HepG2 (cell line): ENCODE data around the gene TULP4. TPM values are rescaled to one million over a fixed set of nuclear protein-coding genes. Genes with fewer than 3 reads are reported as not detected.

ENCODE experiments used
- ATAC-seq: fragments of 200-7000 bp; cut with Tn5 transposase; 3 replicates; pipeline ENCODE4 v1.9.1; 2020; ENCODE audit warnings: mild to moderate bottlenecking, moderate library complexity
- BruUV-seq: library from RNA; stranded (reverse); fragments of 400-500 nt; replicated peaks from 2 replicates; lab custom pipeline; 2021; lab: Mats Ljungman, UMichigan
- CTCF ChIA-PET: fragments of 300-600 bp; formaldehyde crosslinking; extraction: SDS; loops from one replicate; lab custom pipeline; 2021; ENCODE audit warnings: low total read pairs, inconsistent platforms, low intra/inter-chr PET ratio; lab: Yijun Ruan, JAX
- POLR2A ChIA-PET: fragments of 350-600 bp; sonication (Branson Sonifier 250); formaldehyde crosslinking; loops from one replicate; lab custom pipeline; 2020; ENCODE audit warnings: antibody characterized with exemption, inconsistent platforms; lab: Yijun Ruan, JAX
- DNase-seq: peaks from one replicate; pipeline ENCODE4 v3.0.0-alpha.2; 2015; ENCODE audit warnings: low spot score
- FAIRE-seq: peaks from 3 replicates; lab custom pipeline; 2011; peaks lifted over from hg19 to GRCh38; lab: Jason Lieb, UNC
- H2AFZ ChIP-seq: one replicate; pipeline ENCODE4 v1.6.1; 2011; ENCODE audit warnings: low read length, inconsistent platforms
- H3K27ac ChIP-seq: fragments of 300-600 bp; 3 replicates; pipeline ENCODE4 v1.8.0; 2011; ENCODE audit warnings: mixed run types, mild to moderate bottlenecking, mixed read lengths, low read length, inconsistent platforms; ENCODE audit not compliant: insufficient read depth; ENCODE audit errors: extremely low read length
- H3K27me3 ChIP-seq, 2 experiments: fragments of 200-600 bp in 1 of 2; 2 replicates in 1 of 2; 3 replicates in 1 of 2; pipeline versions ENCODE4 v1.6.0 to v1.8.0; 2011; ENCODE audit warnings: low read length in 2 of 2, mild to moderate bottlenecking in 2 of 2, moderate library complexity in 2 of 2, inconsistent platforms in 1 of 2; ENCODE audit not compliant: insufficient read depth in 2 of 2, control insufficient read depth in 1 of 2
- H3K36me3 ChIP-seq, 2 experiments: fragments of 200-600 bp in 1 of 2; replicated peaks in 1 of 2; 2 replicates in 1 of 2; 3 replicates in 1 of 2; pipeline versions ENCODE4 v1.5.1 to v1.8.0; 2011; ENCODE audit warnings: low read length in 2 of 2, inconsistent platforms in 1 of 2; ENCODE audit not compliant: insufficient read depth in 2 of 2, control insufficient read depth in 1 of 2
- H3K4me1 ChIP-seq: 2 replicates; pipeline ENCODE4 v1.5.1; 2012; ENCODE audit warnings: low read length, inconsistent platforms; ENCODE audit not compliant: insufficient read depth
- H3K4me2 ChIP-seq: 2 replicates; pipeline ENCODE4 v1.6.0; 2011; ENCODE audit warnings: low read depth, low read length, inconsistent platforms
- H3K4me3 ChIP-seq, 3 experiments: fragments of 200-600 bp in 1 of 3; sonication (generic), shearing (Covaris generic) in 1 of 3; replicated peaks in 1 of 3; 2 replicates each; pipeline ENCODE4 v1.5.1; 2011 to 2016; ENCODE audit warnings: low read length in 3 of 3, inconsistent platforms in 2 of 3, low read depth in 2 of 3, mild to moderate bottlenecking in 2 of 3, control low read depth in 1 of 3, mixed read lengths in 1 of 3; ENCODE audit not compliant: insufficient read depth in 1 of 3
- H3K79me2 ChIP-seq: one replicate; pipeline ENCODE4 v1.6.1; 2011; ENCODE audit warnings: low read length, inconsistent platforms; ENCODE audit not compliant: insufficient read depth
- H3K9ac ChIP-seq: 2 replicates; pipeline ENCODE4 v1.6.0; 2011; ENCODE audit warnings: mild to moderate bottlenecking, low read depth, low read length, inconsistent platforms; ENCODE audit not compliant: insufficient read depth
- H3K9me3 ChIP-seq: 2 replicates; pipeline ENCODE4 v1.5.1; 2012; ENCODE audit warnings: mild to moderate bottlenecking, low read length
- H4K20me1 ChIP-seq: 2 replicates; pipeline ENCODE4 v1.6.0; 2011; ENCODE audit warnings: inconsistent platforms, mild to moderate bottlenecking, low read length, moderate library complexity; ENCODE audit not compliant: insufficient read depth
- CEBPB ChIP-seq: IDR thresholded peaks from 2 replicates; pipeline ENCODE4 v1.6.1; 2011; ENCODE audit warnings: low read depth, low read length, improper control_type of control experiment, borderline replicate concordance
- CEBPG ChIP-seq: IDR thresholded peaks from 2 replicates; pipeline ENCODE4 v1.6.1; 2016
- ISL2 ChIP-seq: sonication (generic); formaldehyde crosslinking; IDR thresholded peaks from 2 replicates; pipeline ENCODE4 v1.5.0; 2020; ENCODE audit warnings: missing genetic modification reagents
- MTA3 ChIP-seq: sonication (generic); formaldehyde crosslinking; IDR thresholded peaks from 2 replicates; pipeline ENCODE4 v1.4.0; 2020; ENCODE audit warnings: missing genetic modification reagents
- MYPOP ChIP-seq: sonication (generic); formaldehyde crosslinking; IDR thresholded peaks from 2 replicates; pipeline ENCODE4 v1.8.1; 2023; ENCODE audit warnings: mild to moderate bottlenecking, moderate library complexity, missing genetic modification reagents
- PHF20 ChIP-seq: sonication (generic); formaldehyde crosslinking; IDR thresholded peaks from 2 replicates; pipeline ENCODE4 v1.5.0; 2020; ENCODE audit warnings: mild to moderate bottlenecking, missing genetic modification reagents
- TBL1XR1 ChIP-seq: fragments of 150-350 bp; IDR thresholded peaks from 2 replicates; pipeline ENCODE4 v1.6.1; 2014; ENCODE audit warnings: borderline replicate concordance, low read length; ENCODE audit not compliant: partially characterized antibody
- THRA ChIP-seq: sonication (generic); formaldehyde crosslinking; IDR thresholded peaks from 2 replicates; pipeline ENCODE4 v1.4.0; 2020; ENCODE audit warnings: missing genetic modification reagents, borderline replicate concordance
- ZNF232 ChIP-seq: sonication (generic); formaldehyde crosslinking; IDR thresholded peaks from 2 replicates; pipeline ENCODE4 v1.4.0; 2020; ENCODE audit warnings: missing genetic modification reagents, borderline replicate concordance
- ZNF317 ChIP-seq: sonication (generic); formaldehyde crosslinking; IDR thresholded peaks from 2 replicates; pipeline ENCODE4 v1.5.0; 2020; ENCODE audit warnings: mild to moderate bottlenecking, missing genetic modification reagents
- ZNF562 ChIP-seq: sonication (generic); formaldehyde crosslinking; IDR thresholded peaks from 2 replicates; pipeline ENCODE4 v1.8.0; 2022; ENCODE audit warnings: missing genetic modification reagents, borderline replicate concordance
- ZNF747 ChIP-seq: sonication (generic); formaldehyde crosslinking; IDR thresholded peaks from 2 replicates; pipeline ENCODE4 v1.8.1; 2023; ENCODE audit warnings: missing genetic modification reagents, mild to moderate bottlenecking, borderline replicate concordance
- WGBS: methylation state at CpG from one replicate; pipeline ENCODE4 v1.1.6; 2017; ENCODE audit warnings: low lambda C conversion rate; 5-methylcytosine and 5-hydroxymethylcytosine counted together
- in situ Hi-C: cut with HindIII; loops from 2 replicates; pipeline ENCODE4 v1.10.0; 2017; ENCODE audit warnings: low pct_unique_long_range_greater_than_20kb; ENCODE audit not compliant: extremely low pct_ligation_motif_present
- intact Hi-C: fragments of 100-400 bp; cut with micrococcal nuclease; formaldehyde crosslinking; loops from one replicate; pipeline ENCODE4 v1.10.0; 2022; ENCODE audit not compliant: unreplicated experiment
- polyA plus RNA-seq, 8 experiments: library from polyadenylated mRNA; depleted of rRNA in 3 of 8; stranded (reverse) in 7 of 8; unstranded in 1 of 8; fragments of >200 nt; fragmentation: Illumina TruSeq in 4 of 8; extraction: Trizol in 4 of 8; gene quantifications; 2 replicates each; pipeline versions ENCODE4 v1.2.1 to v1.2.3, GENCODE V29; 2011 to 2016; ENCODE audit warnings: low read depth in 4 of 8, missing spikeins in 1 of 8, mixed read lengths in 1 of 8; ENCODE audit not compliant: insufficient read depth in 1 of 8
- total RNA-seq, 5 experiments: library from RNA; depleted of rRNA; stranded (reverse); fragments of >200 nt; fragmentation: Illumina TruSeq; extraction: Trizol; gene quantifications; 2 replicates each; pipeline ENCODE4 v1.2.3, GENCODE V29; 2016; ENCODE audit warnings: low read depth in 1 of 5
- TF ChIP-seq, protein P1 (sequence below): sonication (generic); formaldehyde crosslinking; IDR thresholded peaks from 2 replicates; pipeline ENCODE4 v1.4.0; 2020; ENCODE audit warnings: missing genetic modification reagents, borderline replicate concordance

TULP4 gene
- total and polyA plus RNA-seq, 2 of the 13 experiments (the other 11 are each of a cell fraction or from before 2014, with no cell fraction given): 21.1 to 122 TPM

DNA sequence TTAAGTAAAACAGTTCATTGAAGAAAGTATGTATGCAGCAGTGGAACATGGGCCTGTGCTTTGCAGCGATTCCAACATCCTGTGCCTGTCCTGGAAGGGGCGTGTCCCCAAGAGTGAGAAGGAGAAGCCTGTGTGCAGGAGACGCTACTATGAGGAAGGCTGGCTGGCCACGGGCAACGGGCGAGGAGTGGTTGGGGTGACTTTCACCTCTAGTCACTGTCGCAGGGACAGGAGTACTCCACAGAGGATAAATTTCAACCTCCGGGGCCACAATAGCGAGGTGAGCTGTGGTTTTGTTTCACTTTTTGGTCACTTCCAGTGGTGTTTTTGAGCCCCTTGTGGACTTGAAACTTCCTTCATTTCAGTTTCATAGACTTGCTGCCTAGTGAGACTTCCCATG lies 1.7 kb downstream of the TULP4 start (continued):
- no peak for TF ChIP-seq THRA (CRISPR knock-in tag)

DNA sequence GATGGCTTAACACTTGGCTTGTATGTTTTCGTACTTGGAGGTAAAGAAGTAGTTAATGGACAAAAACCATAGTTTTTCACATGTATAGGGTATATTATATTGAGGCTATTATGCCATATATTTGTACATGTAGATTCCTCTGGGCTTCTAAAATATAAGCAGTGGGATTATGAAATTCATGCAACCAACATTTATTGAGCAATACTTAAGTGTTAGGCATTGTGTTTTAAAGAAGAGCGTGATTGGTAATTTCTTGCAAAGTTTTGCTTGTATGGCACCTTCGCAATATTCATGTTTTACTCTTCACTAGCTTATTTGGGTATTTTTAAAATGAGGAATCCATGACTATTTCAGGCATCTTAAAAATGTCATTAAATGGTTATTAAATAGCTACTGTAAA lies 2.5 kb downstream of the TULP4 start:
- Histone ChIP-seq H3K4me2 (no peak overlapping the region), H4K20me1 (no peaks in the 10 kb centered on the region), H3K27me3 (no peaks in the 10 kb centered on the region; a peak in 1 of 5 replicates), H3K36me3 (peaks cover 22 to 58% of the 10 kb centered on the region in 2 experiments), H3K9me3 (no peaks in the 10 kb centered on the region), H2AFZ (no peak overlapping the region), H3K79me2 (peaks cover 30% of the 10 kb centered on the region), H3K9ac (no peak overlapping the region), H3K4me3 (no peak overlapping the region), H3K4me1 (no peaks in the 10 kb centered on the region), H3K27ac (no peak overlapping the region)
- FAIRE-seq: no peak
- POLR2A ChIA-PET: no interaction called here
- CTCF ChIA-PET: no interaction called here
- in situ Hi-C loops (no loop called here), intact Hi-C loops (no loop called here)
- no peak for ATAC-seq
- 98% methylated on average over 3 of the region's 3 CpGs for WGBS
- BruUV-seq: no TSS peak
- DNase-seq: no peak
- TF ChIP-seq TBL1XR1 (no peak), ZNF232 (CRISPR knock-in tag) (no peak), CEBPB (peak; percentile 73; the same call in 1 of the 2 replicates), CEBPG (CRISPR knock-in tag) (0 out of 2 replicates have a peak, but pooled peaks have one; percentile 30)

GRCh38 chr6:158316022-158316421 lies 3.8 kb downstream of the TULP4 start:
- peaks cover 39% of the 10 kb centered on the region for H3K79me2 ChIP-seq
- peaks cover 22 to 61% of the 10 kb centered on the region in 2 experiments for H3K36me3 ChIP-seq
- FAIRE-seq: no peak
- ChIA-PET CTCF (no interaction called here), POLR2A (no interaction called here)
- no peak for DNase-seq
- no peak overlapping the region for H3K9ac ChIP-seq
- no peaks in the 10 kb centered on the region for H3K27me3 ChIP-seq
- no peak overlapping the region for H3K27ac ChIP-seq
- H3K9me3 ChIP-seq: no peaks in the 10 kb centered on the region
- in situ Hi-C loops: no loop called here
- 73% methylated on average over 3 of the region's 3 CpGs for WGBS
- H3K4me3 ChIP-seq: no peak overlapping the region
- H3K4me1 ChIP-seq: peaks cover 8% of the 10 kb centered on the region
- H2AFZ ChIP-seq: no peak overlapping the region
- no peak for ATAC-seq
- no peaks in the 10 kb centered on the region for H4K20me1 ChIP-seq
- intact Hi-C loops: no loop called here
- no TSS peak for BruUV-seq
- no peak overlapping the region for H3K4me2 ChIP-seq
- TF ChIP-seq PHF20 (CRISPR knock-in tag) (no peak), MTA3 (CRISPR knock-in tag) (no peak), ISL2 (CRISPR knock-in tag) (no peak), ZNF317 (no peak), ZNF747 (CRISPR knock-in tag) (no peak), MYPOP (CRISPR knock-in tag) (no peak), ZNF562 (CRISPR knock-in tag) (no peak)
- TF ChIP-seq, protein P1, sequence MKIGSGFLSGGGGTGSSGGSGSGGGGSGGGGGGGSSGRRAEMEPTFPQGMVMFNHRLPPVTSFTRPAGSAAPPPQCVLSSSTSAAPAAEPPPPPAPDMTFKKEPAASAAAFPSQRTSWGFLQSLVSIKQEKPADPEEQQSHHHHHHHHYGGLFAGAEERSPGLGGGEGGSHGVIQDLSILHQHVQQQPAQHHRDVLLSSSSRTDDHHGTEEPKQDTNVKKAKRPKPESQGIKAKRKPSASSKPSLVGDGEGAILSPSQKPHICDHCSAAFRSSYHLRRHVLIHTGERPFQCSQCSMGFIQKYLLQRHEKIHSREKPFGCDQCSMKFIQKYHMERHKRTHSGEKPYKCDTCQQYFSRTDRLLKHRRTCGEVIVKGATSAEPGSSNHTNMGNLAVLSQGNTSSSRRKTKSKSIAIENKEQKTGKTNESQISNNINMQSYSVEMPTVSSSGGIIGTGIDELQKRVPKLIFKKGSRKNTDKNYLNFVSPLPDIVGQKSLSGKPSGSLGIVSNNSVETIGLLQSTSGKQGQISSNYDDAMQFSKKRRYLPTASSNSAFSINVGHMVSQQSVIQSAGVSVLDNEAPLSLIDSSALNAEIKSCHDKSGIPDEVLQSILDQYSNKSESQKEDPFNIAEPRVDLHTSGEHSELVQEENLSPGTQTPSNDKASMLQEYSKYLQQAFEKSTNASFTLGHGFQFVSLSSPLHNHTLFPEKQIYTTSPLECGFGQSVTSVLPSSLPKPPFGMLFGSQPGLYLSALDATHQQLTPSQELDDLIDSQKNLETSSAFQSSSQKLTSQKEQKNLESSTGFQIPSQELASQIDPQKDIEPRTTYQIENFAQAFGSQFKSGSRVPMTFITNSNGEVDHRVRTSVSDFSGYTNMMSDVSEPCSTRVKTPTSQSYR: no peak
